GM19099 (cell line): ENCODE results near the gene KANK4.

Experiments
- POLR2A ChIP-seq: IDR thresholded peaks from 3 replicates; pipeline ENCODE4 v1.6.1; 2011; ENCODE audit warnings: low read depth; ENCODE audit not compliant: insufficient read length; ENCODE audit errors: extremely low read depth

KANK4 gene

DNA sequence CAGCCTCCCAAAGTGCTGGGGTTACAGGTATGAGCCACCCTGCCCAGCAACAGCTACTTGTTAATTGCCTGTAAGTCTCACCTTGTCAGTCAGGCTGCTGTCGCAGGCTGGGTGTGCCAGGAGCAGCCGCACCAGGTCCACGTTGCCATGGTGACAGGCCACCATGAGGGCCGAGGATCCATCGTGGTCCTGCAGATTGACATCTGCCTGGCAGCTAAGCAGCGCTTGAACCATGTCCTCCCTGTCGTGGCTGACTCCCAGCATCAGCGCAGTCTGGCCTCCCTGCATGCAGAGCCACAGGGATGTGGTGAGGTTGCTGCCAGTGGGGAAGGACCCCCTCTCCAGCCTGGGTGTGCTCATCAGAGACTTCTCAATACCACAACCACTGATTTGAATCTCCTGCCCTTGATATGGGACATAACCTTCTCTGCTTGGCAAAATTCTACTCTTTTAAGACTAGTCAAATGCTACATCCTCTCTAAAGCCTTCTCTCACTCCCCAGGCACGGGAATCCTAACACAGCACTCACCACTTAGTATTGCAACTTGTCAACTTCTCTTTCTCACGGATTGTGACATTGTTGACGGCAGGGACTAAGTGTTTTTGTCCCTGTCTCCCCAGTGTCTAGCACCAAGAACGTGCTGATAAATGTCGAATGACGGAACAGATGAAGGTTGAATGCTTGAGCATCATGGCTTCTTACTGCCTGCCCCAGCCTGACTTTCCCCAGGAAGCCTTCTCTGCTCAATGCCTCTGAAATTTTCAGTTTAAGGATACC lies 71.7 kb downstream of the KANK4 start:
- no peak for TF ChIP-seq POLR2A

DNA sequence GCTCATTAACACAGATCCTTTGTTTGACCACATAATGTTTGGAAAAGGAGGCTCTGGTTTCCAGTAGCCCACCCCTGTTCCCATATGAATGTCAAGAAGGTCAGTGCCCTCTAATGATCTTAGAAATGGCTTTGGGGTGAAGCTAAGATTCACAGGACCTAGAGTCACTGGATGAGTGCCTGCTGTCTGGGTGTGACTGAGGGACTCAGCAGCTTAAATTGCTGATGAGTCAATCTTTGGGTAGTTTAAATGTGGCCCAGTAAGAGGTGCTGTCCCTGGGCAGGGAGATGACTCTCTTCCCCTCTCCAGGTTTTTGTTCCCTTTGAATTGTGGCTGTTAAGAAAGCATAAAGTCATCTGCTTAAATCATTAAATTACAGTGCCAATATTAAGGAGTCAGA lies 74.0 kb downstream of the KANK4 start:
- TF ChIP-seq POLR2A: no peak

DNA sequence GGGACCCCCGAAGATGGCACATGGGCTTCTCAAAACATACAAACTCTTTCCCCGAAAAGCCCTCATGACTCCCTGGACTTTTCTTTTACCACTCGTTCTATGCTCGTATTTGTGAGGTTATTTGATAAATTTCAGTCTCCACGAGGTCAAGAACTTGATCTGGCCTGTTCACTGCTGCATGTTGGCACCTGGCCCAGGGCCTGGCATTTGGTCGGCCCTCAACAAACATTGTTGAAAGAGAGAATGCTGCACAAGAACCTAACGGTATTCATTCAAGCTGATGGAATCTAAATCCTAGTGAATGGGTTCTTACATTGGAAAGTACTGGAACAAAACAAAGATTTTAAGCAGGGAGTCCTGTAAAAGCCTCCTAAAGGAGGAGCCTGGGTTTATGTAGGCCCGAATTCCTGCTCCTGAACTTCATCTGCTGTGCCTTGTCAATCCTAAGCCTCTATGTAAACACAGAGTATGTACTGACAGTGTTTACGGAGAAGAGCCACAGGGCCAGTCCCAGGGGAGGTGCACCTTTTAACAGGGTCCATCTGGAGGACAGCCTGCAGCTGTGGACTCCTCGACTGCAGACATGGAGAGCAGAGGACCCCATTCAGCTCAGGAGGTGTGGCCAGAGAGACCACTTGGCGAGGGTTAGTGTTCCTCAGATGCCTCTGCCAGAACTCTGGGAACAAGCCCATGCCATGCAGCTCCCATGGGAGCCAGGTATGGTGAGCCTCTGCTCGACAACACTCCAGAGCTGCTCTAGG lies 77.7 kb downstream of the KANK4 start:
- TF ChIP-seq POLR2A: no peak

DNA sequence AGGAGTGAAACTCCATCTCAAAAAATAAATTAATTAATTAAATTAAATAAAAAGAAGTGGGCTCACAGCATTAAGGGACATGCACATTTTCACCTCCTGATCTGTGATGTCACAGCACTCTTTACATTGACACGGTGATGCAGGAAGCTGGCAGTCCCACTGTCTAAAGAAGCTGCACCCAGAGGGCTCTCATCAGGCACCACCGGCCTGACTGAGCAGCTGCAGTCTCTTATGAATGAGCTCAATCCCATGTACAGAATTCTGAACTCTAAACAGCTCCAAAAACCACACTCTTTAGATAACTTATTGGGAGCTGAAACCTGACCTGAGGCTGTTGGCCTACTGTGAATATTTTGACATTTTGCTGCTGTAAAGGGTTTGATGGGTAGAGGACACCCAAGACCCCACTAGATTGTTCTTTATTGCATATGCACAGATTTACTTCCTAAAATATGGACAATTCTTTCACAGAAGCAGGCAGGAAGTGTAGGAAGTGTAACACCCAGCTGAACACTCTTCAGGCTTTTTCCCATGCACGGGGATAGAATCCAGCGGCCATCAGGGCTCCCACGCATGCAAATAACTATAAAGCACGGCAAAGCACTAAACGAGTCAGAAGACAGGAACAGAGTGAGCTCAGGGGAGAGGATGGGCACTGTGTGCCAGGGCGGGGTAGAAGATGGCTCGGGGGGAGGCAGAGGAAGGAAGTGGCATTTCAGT lies 78.4 kb downstream of the KANK4 start:
- TF ChIP-seq POLR2A: no peak

DNA sequence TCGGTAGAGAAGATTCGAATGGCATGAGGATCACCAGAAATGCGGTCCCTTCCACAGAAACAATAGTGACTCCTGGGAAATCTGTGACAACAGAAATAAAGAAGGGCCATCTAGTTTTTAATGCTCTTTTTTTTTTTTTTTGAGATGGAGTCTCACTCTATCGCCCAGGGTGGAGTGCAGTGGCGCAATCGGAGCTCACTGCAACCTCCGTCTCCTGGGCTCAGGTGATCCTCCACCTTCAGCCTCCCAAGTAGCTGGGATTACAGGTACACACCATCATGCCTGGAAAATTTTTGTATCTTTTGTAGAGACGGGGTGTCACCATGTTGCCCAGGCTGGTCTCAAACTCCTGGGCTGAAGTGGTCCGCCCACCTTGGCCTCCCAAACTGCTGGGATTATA lies 80.7 kb downstream of the KANK4 start:
- no peak for TF ChIP-seq POLR2A

DNA sequence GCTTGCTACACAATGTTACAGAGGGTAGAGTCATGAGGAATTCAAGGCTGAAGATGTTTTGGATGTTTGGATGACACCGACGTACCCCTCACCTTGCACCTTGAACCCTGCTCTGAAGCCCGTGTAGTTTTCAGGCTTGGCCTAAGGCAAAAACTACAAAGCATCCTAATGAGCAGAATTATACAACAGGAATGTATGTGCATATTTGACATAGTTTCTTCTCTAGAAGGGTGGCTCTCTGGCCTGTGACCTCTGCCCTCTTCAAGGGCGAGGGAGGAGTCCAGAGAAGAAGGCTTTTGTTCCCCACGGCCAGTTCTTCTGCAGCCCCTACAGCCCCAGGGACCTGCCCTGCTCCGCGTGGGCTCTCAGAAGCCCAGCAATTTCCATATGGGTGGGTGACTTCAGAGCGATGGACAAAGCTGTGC lies 81.3 kb downstream of the KANK4 start:
- no peak for TF ChIP-seq POLR2A

DNA sequence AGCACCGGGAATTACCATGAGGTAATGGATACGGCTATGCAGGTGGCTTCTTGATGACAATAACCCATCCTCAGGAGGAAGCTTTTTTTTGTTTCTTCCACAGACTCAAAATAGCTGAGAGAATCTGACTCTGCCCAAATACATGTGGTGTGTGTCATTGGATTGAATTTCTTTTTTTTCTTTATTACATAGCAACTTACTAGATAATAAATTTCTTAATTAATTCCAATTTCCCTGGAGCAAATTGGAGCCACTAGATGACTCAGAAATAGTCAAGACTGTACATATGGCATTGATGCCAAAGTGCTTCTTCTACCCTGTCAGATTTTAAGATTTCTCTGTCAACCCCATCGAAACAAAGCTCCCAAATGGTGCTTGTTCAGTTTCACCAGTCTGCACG lies 81.9 kb downstream of the KANK4 start:
- no peak for TF ChIP-seq POLR2A

DNA sequence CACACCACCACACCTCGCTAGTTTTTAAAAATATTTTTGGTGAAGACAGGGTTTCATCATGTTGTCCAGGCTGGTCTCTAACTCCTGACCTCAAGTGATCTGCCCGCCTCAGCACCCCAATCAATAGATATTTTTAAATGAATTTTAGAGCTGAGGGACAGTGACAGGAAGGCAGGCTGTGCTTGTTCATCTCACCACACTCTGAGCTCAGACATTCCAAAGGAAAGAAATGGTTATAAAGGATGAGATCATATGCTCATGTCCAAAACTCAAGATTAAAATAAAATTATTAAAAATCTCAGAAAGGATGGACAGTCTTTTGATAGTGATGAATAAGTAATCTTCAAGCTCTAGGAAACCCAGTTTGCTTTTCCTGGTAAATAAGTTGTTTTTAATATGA lies 83.7 kb downstream of the KANK4 start:
- no peak for TF ChIP-seq POLR2A

DNA sequence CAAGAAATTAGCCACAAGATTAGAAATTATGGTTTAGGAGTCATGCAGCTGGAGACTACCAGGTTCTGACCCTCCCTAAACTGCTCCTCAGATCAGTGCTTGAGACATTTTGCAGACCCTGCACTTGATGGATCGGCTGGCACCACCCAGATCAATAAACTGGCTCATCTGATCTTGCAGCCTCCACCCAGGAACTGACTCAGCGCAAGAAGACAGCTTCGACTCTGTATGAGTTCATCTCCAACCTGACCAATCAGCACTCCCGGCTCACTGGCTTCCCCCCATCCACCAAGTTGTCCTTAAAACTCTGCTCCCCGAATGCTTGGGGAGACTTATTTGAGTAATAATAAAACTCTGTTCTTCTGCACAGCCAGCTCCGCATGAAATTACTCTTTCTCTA lies 84.5 kb downstream of the KANK4 start:
- TF ChIP-seq POLR2A: no peak

DNA sequence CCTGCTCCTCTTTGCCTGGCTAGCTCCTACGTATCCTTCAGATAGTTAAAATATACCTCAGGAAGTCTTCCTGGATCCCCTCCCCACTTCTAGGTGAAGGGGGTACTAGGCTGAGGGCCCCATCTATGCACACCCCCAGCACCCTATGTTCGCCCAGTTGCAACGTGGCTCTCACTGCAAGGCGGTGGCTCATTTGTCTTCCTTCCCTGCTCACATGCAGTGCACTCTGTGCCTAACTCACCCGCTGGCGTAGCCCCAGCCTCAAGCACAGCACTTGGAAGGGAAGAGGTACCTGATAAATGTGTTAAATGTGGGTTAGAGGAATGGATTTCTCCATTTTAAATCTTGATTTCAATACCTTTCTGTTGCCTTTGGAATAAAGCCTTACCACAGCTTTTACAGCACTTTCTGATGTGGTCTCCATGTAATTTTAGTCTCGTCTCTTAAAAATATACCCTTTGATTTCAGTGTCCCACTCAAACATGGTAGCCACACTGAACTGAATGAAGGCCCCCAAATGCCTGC lies 85.2 kb downstream of the KANK4 start:
- TF ChIP-seq POLR2A: no peak

DNA sequence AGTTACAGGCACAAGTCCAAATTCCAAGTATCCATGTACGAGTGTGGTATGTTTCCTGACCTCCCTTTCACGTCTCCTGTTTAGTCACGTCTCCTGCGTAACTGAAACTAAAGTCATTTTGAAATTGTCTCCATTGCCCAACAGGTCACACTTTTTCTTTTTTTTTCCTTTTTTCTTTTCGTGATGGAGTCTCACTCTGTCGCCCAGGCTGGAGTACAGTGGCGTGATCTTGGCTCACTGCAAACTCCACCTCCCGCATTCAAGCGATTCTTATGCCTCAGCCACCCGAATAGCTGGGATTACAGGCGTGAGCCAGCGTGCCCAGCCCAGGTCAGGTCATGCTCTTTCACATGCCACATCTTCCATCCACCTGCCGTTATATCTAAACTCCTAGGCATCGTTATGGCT lies 86.4 kb downstream of the KANK4 start:
- TF ChIP-seq POLR2A: no peak

DNA sequence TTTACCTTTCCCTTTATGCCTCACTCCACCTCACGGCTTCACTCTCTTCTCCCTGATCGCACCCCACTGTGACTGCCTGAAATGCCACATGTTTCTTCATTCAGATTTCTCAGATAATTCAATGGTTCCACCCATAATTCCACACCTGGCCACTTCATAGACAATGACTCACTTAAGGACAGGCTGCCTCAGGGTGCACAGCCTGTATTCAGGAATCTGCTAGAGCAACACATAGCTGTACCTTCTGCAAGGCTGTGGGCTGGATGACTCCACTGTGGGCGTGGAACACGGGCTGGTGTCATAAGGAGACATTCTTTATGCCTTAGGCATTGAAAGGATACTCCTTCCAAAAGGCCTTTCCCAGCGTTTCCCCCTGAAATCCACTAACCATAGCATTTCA lies 88.5 kb downstream of the KANK4 start:
- TF ChIP-seq POLR2A: no peak

DNA sequence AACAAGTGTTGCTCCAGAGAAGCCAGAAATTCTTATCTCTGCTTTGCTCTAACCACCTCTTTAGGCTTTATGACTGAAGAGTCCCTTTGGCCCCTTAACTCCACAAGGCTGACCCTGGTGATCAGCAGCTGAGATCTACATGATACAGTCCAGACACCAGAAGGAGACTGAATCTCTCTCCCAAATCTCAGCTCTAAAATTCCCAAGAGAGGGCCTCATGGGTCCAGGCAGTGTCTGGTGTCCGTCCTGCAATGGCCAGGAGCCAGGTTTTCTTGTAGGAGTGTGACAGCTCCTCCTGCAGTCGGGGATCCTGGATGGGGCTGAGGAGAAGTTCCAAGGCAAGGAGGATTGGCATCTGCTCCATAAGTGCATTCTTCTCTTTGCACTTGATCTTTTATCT lies 89.3 kb downstream of the KANK4 start:
- TF ChIP-seq POLR2A: no peak

DNA sequence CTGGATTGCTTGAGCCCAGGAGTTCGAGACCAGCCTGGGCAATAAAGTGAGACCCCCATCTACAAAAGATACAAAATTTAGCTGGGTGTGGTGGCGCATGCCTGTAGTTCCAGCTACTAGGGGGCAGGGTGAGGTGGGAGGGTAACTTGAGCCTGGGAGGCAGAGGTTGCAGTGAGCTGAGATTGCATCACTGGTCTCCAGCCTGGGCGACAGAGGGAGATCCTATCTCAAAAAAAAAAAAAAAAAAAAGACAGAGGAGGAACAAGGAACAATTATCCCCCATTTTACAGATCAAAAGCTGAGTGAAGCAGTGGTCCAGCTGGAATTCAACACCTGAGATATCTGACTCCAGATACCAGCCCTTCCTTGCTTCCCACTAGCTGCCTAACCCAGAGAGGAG lies 89.8 kb downstream of the KANK4 start:
- TF ChIP-seq POLR2A: no peak

DNA sequence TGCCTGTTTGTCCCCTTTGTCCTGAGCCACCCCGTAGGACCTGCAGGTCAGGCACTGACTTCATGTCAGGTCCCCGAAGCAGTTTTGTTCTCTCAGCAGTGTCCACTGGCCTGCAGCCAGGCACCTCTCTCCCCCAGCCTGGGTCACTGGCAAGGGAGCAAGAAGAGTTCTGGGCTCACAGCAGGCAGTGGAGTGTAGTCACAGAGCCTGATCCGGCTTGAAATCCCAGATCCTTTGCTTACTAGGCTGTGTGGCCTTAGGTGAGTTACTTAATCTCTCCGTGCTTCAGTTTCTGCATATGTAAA lies 90.4 kb downstream of the KANK4 start:
- no peak for TF ChIP-seq POLR2A
